Stimulated activated CD4-positive, alpha-beta T cell treated with anti-CD3 and anti-CD28 coated beads, Interleukin-15, amount 100 ng/mL, for 24 hours (primary cell): ENCODE results near the gene ELFN1.
"Not testable (repeated sequence)": the region's sequence is repeated elsewhere in the genome, so short reads cannot be mapped to it uniquely, and the experiment has no call there.

Experiments
- DNase-seq: peaks from one replicate; pipeline ENCODE4 v3.0.0-alpha.2; 2020

Gene ELFN1

DNA sequence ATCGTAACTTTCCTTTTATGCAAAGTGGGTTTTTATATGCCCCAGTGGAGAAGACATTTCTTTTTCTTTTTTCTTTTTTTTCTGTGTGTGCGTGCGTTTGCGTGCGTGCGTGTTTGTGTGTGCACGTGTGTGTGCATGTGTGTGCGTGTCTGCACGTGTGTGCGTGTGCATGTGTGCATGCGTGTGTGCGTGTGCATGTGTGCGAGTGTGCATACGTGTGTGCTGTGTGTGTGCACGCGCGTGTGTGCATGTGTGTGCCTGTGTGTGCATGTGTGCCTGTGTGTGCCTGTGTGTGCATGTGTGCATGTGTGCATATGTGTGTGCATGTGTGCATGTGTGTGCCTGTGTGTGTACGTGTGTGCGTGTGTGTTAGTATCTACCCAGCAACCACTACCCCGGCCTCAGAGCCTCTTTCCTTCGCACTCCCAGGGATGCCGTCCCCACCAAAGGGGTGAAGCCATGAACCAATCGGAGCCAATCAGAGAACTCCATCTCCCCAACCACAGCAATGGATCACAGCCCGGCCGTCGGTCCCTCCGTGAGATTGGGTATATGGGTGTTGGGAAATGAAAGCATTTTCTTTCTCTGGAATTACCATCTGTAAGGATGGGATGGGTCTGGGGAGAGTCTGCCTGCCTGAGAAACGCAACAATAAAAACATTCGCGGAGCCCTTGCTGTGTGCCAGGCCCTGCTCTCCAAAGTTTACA is 92.3 kb downstream of the ELFN1 start:
- no peak for DNase-seq

GRCh38 chr7:1763033-1763432 is 93.0 kb downstream of the ELFN1 start:
- no peak for DNase-seq

DNA sequence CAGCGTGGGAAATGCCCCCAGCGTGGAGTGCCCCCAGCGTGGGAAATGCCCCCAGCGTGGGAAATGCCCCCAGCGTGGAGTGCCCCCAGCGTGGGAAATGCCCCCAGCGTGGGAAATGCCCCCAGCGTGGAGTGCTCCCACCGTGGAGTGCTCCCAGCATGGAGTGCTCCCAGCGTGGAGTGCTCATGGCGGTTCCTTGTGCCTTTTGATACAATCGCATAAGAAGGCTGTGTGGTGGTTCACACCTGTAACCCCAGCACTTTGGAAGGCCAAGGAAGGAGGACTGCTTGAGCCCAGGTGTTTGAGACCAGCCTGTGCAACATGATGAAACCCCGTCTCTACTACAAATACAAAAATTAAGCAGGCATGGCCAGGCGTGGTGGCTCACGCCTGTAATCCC is 93.8 kb downstream of the ELFN1 start:
- DNase-seq = not testable (repeated sequence)

GRCh38 chr7:1765336-1765735 is 95.3 kb downstream of the ELFN1 start:
- DNase-seq = no peak

DNA sequence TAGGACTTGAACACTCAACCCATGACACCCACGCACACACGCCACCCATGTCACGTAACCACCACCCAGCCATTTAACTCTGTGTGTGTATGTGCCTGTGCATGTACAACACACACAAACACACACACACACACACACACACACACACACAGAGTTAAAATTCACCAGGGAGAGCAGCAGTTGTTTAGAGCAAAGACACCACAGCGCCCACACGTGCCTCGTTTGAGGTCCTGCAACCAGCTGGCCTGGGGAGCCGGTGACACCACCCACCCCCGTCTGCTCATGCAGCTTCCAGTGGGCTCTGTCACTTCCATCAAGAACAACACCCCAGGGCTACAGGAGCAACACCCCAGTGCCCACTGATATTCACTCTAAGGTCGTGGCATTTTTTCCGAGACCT is 97.4 kb downstream of the ELFN1 start:
- no peak for DNase-seq

DNA sequence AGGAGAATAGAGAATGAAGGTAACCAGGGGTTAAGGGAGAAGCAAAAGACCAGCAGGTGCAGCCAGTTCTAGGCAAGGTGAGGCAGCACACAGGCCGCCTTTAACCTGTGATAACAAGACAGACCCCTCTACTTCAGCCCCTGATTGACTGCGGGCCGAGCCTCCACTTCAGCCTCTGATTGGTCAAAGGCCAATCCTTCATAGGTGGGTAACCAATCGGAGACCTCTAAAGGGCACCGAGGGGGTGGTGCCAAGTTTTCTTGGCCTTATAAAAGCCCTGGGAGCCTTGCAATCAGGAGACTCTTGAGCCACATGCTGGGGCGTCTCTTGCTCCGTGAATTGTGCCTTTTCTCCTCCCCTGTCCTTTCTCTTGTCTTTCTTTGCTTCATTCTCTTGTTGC is 98.8 kb downstream of the ELFN1 start:
- DNase-seq = no peak

DNA sequence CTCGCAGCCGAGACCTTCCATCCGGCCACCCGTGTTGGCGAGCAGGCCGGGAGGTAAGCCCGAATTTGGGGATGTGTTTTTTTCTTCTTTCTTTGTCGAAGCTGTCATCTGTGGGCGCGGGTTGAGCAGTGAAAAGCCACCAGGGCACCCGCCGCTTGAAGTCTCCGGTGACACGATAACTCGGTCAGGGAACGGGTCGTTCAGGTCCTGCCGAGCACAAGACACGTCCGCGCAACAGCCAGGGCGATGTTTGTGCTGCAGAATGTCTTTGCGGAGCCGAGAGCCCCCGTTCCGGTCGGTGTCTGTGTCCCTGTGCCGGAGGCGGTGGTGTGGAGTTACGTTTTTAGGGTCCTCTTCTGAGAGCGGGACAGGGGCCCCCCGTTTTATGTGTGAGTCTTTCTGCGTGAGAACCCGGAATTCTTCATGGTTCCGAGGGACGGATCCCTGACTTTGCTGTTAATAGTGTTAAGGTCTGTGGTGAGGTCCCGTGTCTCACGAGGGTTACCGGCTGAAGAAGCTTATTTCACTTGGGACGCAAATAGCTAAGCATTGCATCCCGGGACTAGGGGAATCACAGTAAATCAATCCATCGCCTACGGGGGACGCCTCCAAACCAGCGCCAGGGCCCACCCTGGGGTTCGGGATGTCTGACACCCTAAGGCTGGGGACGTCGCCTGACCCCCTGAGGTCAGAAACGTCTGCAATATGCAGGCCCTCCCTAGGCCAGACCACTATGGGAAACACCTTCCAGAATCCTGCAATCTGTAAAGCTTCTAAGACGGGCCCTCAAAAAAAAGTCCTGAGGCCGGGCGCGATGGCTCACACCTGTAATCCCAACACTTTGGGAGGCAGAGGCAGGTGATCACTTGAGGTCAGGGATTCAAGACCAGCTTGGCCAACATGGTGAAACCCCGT is 99.5 kb downstream of the ELFN1 start:
- DNase-seq = no peak

DNA sequence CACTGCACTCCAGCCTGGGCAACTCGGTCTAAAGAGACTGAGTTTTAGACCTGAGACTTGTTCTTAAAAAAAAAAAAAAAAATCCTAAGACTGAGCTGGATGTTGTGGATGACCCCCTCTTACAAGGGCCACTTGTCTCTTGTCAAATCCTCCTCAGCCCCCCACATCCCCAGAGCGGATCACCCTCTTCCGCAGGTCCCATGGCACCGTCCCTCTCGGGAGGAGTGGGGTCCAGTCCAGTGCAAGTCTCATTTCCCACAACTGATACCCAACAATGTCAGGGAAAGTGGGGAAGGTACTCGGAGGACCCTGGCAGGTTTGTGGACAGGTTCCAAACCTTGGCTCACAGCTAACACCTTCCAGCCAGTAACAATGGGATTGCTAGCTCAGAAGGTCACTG is 100.3 kb downstream of the ELFN1 start:
- DNase-seq = no peak

DNA sequence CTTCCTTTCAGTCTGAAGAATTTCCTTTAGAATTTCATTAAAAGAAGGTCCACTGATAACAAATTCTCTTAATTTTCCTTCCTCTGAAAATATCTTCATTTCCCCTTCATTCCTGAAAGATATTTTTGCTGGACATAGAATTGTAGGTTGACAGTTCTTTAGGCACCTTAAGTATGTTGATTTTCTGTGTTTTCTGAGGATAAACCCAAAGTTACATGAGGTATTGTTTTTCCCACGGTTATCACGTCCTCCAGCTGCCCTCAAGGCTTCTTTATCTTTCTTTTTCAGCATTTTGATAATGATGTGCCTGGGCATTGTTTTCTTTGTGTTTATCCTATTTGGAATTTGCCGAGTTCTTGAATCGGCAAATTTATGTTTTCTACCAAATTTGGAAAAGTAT is 105.3 kb downstream of the ELFN1 start:
- no peak for DNase-seq

GRCh38 chr7:1777122-1777521 is 107.0 kb downstream of the ELFN1 start:
- DNase-seq = no peak

DNA sequence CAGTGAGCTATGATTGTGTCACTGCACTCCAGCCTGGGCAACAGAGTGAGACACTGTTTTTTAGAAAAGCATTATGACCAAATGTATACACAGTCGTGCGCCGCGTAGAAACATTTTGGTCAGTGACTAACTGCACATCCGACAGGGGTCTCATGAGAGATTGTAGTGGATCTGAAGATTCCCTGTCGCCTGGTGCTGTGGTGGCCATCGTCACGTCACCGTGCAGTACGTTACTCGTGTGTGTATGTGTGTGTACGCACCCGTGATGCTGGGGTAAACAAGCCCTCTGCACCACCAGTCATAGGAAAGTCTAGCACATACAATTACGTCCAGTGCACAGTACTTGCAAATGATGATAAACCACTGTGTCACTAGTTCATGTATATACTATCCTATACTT is 109.4 kb downstream of the ELFN1 start:
- DNase-seq = no peak

GRCh38 chr7:1781369-1781768 is 111.3 kb downstream of the ELFN1 start:
- no peak for DNase-seq

DNA sequence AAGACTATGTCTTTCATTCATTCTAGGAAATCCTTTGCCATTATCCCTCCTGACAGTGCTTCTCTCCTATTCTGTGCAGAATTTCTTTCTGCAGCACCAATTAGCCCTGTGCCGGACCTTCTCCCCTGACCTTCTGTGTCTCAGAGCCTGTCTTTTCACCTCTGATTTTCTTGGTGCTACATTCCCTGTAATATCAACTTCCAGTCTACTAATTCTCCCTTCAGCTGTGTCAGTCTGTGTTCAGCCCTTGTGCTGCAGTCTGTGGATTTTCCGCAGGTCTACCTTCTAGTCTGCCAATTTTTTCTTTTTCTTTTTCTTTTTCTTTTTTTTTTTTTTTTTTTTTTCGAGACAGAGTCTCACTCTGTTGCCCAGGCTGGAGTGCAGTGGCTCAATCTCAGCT is 115.8 kb downstream of the ELFN1 start:
- no peak for DNase-seq

- no peak for DNase-seq
Observed at GRCh38 chr7:1787241-1787640, 117.2 kb downstream of the ELFN1 start.

- no peak for DNase-seq
Observed at GRCh38 chr7:1787681-1788235, 117.7 kb downstream of the ELFN1 start.

DNA sequence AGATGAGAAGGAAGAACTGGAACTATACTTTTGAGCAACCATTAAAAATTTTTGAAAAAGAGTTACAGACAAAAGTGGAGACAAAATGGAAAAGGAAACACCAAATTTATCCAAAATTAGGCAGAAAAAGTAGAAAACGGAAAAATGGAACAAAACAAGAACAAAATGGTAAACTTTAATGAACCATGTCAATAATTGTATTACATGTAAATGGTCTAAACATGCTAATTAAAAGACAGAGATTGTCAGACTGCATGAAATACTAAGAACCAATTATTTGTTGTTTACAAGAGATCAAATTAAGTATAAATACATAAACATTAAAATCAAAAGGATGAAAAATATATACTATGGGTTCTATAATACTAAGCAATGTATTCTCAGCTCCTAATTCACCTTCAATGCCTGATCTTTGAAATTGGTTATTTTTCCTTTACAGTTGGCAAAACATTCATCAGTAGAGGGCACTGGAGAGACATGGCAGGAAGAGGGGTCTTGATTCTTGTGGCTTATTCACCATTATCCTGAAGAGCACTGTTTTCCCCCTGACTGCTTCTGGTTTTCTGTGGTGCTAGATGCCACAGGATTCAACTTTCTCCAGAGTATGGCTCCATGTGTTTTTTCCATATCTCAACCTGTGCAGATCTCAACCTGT is 124.9 kb downstream of the ELFN1 start:
- no peak for DNase-seq
